CD4-positive, alpha-beta memory T cell (primary cell): ENCODE results near the gene TUT1. TPM values are rescaled to one million over a fixed set of nuclear protein-coding genes. Genes with fewer than 3 reads are reported as not detected.
"Not testable (repeated sequence)": the region's sequence is repeated elsewhere in the genome, so short reads cannot be mapped to it uniquely, and the experiment has no call there.

Source experiments
- CTCF ChIA-PET: fragments of 350-600 bp; sonication (Branson Sonifier 250); formaldehyde crosslinking; loops from one replicate; lab custom pipeline; 2021; ENCODE audit warnings: inconsistent platforms; ENCODE audit not compliant: partially characterized antibody; lab: Charles Lee
- POLR2A ChIA-PET: fragments of 350-600 bp; sonication (Branson Sonifier 250); formaldehyde crosslinking; loops from one replicate; lab custom pipeline; 2021; ENCODE audit not compliant: partially characterized antibody; lab: Charles Lee
- DNase-seq, 5 donors: peaks; one replicate each; pipeline versions ENCODE4 v3.0.0 to v3.0.0-alpha.2; 2020 to 2022; ENCODE audit warnings: mixed read lengths in 1 of 5
- H3K27ac ChIP-seq: one replicate; pipeline ENCODE4 v1.7.0; 2013; ENCODE audit warnings: low read depth, low read length
- H3K27me3 ChIP-seq: 2 replicates; pipeline ENCODE4 v1.7.0; 2013; ENCODE audit warnings: mild to moderate bottlenecking, low read length, moderate library complexity; ENCODE audit not compliant: insufficient read depth
- H3K36me3 ChIP-seq: 2 replicates; pipeline ENCODE4 v1.7.0; 2013; ENCODE audit warnings: mild to moderate bottlenecking, low read length, moderate library complexity; ENCODE audit not compliant: insufficient read depth
- H3K4me1 ChIP-seq: 2 replicates; pipeline ENCODE4 v1.7.0; 2013; ENCODE audit warnings: mild to moderate bottlenecking, low read length, moderate library complexity; ENCODE audit not compliant: insufficient read depth
- H3K4me3 ChIP-seq, 2 donors: one replicate each; pipeline ENCODE4 v1.7.0; 2013; ENCODE audit warnings: low read length in 2 of 2, mild to moderate bottlenecking in 1 of 2
- H3K9me3 ChIP-seq, 2 donors: one replicate each; pipeline ENCODE4 v1.7.0; 2013; ENCODE audit warnings: low read length in 2 of 2, control low read depth in 1 of 2; ENCODE audit not compliant: control insufficient read depth in 1 of 2
- H3K27ac Mint-ChIP-seq, 7 donors: one replicate each; pipeline ENCODE4 v1.8.0; 2020 to 2021; ENCODE audit warnings: mixed read lengths in 7 of 7, mild to moderate bottlenecking in 6 of 7, inconsistent platforms in 3 of 7, moderate library complexity in 3 of 7
- H3K27me3 Mint-ChIP-seq, 2 donors: one replicate each; pipeline ENCODE4 v1.8.0; 2020 to 2021; ENCODE audit warnings: mixed read lengths in 2 of 2
- H3K36me3 Mint-ChIP-seq, 2 donors: one replicate each; pipeline ENCODE4 v1.8.0; 2020 to 2021; ENCODE audit warnings: mixed read lengths in 2 of 2, inconsistent platforms in 1 of 2, mild to moderate bottlenecking in 1 of 2
- H3K4me1 Mint-ChIP-seq, 4 donors: one replicate each; pipeline ENCODE4 v1.8.0; 2020 to 2021; ENCODE audit warnings: mixed read lengths in 4 of 4, mild to moderate bottlenecking in 1 of 4
- H3K4me3 Mint-ChIP-seq, 8 donors: one replicate each; pipeline ENCODE4 v1.8.0; 2020 to 2021; ENCODE audit warnings: mixed read lengths in 8 of 8, mild to moderate bottlenecking in 7 of 8, moderate library complexity in 6 of 8, inconsistent platforms in 3 of 8
- H3K9me3 Mint-ChIP-seq, 8 donors: one replicate each; pipeline ENCODE4 v1.8.0; 2020 to 2021; ENCODE audit warnings: mixed read lengths in 8 of 8, mild to moderate bottlenecking in 5 of 8, inconsistent platforms in 3 of 8, moderate library complexity in 1 of 8
- intact Hi-C: fragments of 100-400 bp; cut with micrococcal nuclease; formaldehyde crosslinking; loops from one replicate; pipeline ENCODE4 v1.15.1; 2023
- polyA plus RNA-seq, 2 donors: library from polyadenylated mRNA; unstranded; fragments of 300-500 nt; fragmentation: Illumina TruSeq; gene quantifications; one replicate each; pipeline ENCODE4 v1.2.3, GENCODE V29; 2021
- total RNA-seq, 2 experiments: library from RNA; stranded (reverse); gene quantifications; one replicate each; pipeline ENCODE4 v1.2.3, GENCODE V29; 2021

TUT1 gene
- total and polyA plus RNA-seq, 4 experiments from 2014 or later, result 14.6 to 38.1 (median 28.7) TPM

DNA sequence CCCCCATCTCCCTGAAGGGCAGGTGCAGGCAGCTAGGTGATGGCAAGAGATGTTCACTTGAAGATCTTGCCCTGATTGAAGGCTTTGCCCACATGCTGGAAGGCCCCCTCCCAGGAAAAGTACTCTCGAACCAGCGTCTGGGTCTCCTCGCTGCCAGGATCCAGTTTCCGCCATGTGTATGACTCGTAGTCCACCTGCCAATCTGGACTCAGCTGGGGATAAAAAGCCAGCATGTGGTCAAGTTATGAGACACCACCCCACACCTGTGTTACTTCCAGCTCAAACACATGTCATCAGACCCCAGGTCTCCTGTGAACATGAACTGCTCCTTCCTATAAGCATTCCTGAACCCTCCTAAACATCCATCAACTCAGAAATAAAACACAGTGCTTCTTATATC lies 31.7 kb downstream of the TUT1 start:
- not testable (repeated sequence) for H3K36me3 ChIP-seq, H3K9me3 Mint-ChIP-seq, H3K9me3 ChIP-seq, H3K27me3 ChIP-seq, H3K4me3 ChIP-seq, H3K27me3 Mint-ChIP-seq, DNase-seq
- H3K4me1 ChIP-seq, result peaks cover 65% of the 10 kb centered on the region
- peak overlapping the region; percentile 95 for H3K27ac ChIP-seq
- peaks cover 46 to 70% (median 59%) of the 10 kb centered on the region in 4 donors for H3K4me1 Mint-ChIP-seq
- CTCF ChIA-PET, result interaction anchor here (0.8 to 14.9 kb wide), 24 partner anchors 9 to 177 kb away, joined by 3 to 450 read pairs (median 6); partner anchors contain the start of genes AHNAK, B3GAT3, EEF1G and SCGB1A1
- peak overlapping the region in 6 of 8 donors; percentile 28 to 77 (median 54) for H3K4me3 Mint-ChIP-seq
- intact Hi-C loops, result loop anchor here (1.0 to 10.0 kb wide), 4 partner anchors 62 to 295 kb away; no protein-coding TSS in a partner anchor
- peak overlapping the region; percentile 94 to 100 (median 98) for H3K27ac Mint-ChIP-seq
- POLR2A ChIA-PET, result interaction anchor here (0.6 to 12.5 kb wide), 12 partner anchors 9 to 1160 kb away, joined by 3 to 751 read pairs (median 6); partner anchors contain the start of genes AHNAK, C11orf98, CSKMT and EEF1G
- H3K36me3 Mint-ChIP-seq, result peaks cover 25 to 43% of the 10 kb centered on the region in 2 donors

DNA sequence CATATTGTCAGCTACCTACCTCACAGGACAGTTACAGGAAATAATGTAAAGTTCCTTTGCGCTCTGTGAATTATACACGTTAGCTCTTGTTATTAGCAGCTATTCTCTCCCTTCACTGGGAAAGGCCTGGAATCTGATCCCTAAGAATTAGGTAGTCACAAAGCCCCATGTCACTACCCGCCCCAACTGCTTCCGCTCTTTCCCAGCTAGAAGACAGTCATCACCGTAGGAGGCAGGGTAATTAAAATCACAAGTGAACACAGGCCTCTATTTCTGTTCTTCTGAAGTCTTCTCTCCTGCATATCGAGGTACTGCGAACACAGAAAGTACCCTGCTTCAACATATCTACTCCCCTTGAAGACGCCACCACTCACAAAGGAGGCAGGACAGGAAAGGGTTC lies 32.1 kb downstream of the TUT1 start:
- POLR2A ChIA-PET, result interaction anchor here (0.6 to 12.5 kb wide), 11 partner anchors 8 to 1160 kb away, joined by 3 to 751 read pairs (median 7); partner anchors contain the start of genes AHNAK, C11orf98, CSKMT and TUT1
- peak overlapping the region; percentile 95 for H3K27ac ChIP-seq

DNA sequence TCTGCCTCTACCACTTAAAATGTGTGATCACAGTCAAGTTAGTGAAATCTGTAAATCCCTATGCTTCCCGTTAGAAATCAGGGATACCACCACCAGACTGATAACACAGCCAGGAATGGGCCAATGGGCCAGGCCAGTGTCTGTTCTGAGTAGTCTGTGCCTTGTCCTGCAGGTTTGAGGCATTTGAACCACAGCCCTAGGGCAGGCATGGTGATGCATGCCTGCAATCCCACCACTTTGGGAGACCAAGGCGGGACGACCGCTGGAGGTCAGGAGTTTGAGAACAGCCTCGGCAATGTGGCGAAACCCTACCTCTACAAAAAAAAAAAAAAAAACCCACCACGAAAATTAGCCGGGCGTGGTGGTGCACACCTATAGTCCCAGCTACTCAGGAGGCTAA lies 32.7 kb downstream of the TUT1 start:
- Mint-ChIP-seq H3K4me3 (peak overlapping the region in 7 of 8 donors; percentile 43 to 91 (median 89)), H3K27me3 (no peaks in the 10 kb centered on the region), H3K4me1 (peaks cover 55 to 80% (median 68%) of the 10 kb centered on the region in 4 donors), H3K9me3 (no peaks in the 10 kb centered on the region), H3K36me3 (peaks cover 25 to 39% of the 10 kb centered on the region in 2 donors), H3K27ac (peak overlapping the region; percentile 98 to 100 (median 100))
- peak overlapping the region in 1 of 2 donors; percentile 17 for H3K4me3 ChIP-seq
- peak in 1 of 5 donors; percentile 31 for DNase-seq
- H3K9me3 ChIP-seq, result no peaks in the 10 kb centered on the region
- H3K27ac ChIP-seq, result peak overlapping the region; percentile 95
- CTCF ChIA-PET, result interaction anchor here (1.1 to 14.9 kb wide), 11 partner anchors 8 to 165 kb away, joined by 3 to 450 read pairs (median 24); partner anchors contain the start of gene SCGB1A1
- H3K36me3 ChIP-seq, result peaks cover 7% of the 10 kb centered on the region
- peaks cover 74% of the 10 kb centered on the region for H3K4me1 ChIP-seq
- no peaks in the 10 kb centered on the region for H3K27me3 ChIP-seq
- POLR2A ChIA-PET, result interaction anchor here (0.8 to 12.5 kb wide), 11 partner anchors 8 to 284 kb away, joined by 3 to 751 read pairs (median 10); partner anchors contain the start of genes AHNAK, BSCL2, C11orf98 and CSKMT
- intact Hi-C loops, result loop anchor here (10.0 kb wide), 1 partner anchor 296 kb away; no protein-coding TSS in a partner anchor

More for the DNA sequence above, 32.1 kb downstream of the TUT1 start:
- Mint-ChIP-seq H3K27me3 (no peaks in the 10 kb centered on the region), H3K4me1 (peaks cover 50 to 75% (median 63%) of the 10 kb centered on the region in 4 donors), H3K27ac (peak overlapping the region; percentile 94 to 100 (median 98)), H3K36me3 (peaks cover 25 to 42% of the 10 kb centered on the region in 2 donors), H3K4me3 (peak overlapping the region in 7 of 8 donors; percentile 40 to 77 (median 71)), H3K9me3 (no peaks in the 10 kb centered on the region)
- H3K27me3 ChIP-seq, result no peaks in the 10 kb centered on the region
- DNase-seq, result no peak
- CTCF ChIA-PET, result interaction anchor here (1.1 to 14.9 kb wide), 17 partner anchors 8 to 166 kb away, joined by 3 to 450 read pairs (median 7); partner anchors contain the start of genes AHNAK, B3GAT3, EEF1G and SCGB1A1
- H3K9me3 ChIP-seq, result no peaks in the 10 kb centered on the region
- intact Hi-C loops, result loop anchor here (10.0 kb wide), 1 partner anchor 296 kb away; no protein-coding TSS in a partner anchor
- H3K36me3 ChIP-seq, result peaks cover 7% of the 10 kb centered on the region
- no peak overlapping the region for H3K4me3 ChIP-seq
- peaks cover 69% of the 10 kb centered on the region for H3K4me1 ChIP-seq

DNA sequence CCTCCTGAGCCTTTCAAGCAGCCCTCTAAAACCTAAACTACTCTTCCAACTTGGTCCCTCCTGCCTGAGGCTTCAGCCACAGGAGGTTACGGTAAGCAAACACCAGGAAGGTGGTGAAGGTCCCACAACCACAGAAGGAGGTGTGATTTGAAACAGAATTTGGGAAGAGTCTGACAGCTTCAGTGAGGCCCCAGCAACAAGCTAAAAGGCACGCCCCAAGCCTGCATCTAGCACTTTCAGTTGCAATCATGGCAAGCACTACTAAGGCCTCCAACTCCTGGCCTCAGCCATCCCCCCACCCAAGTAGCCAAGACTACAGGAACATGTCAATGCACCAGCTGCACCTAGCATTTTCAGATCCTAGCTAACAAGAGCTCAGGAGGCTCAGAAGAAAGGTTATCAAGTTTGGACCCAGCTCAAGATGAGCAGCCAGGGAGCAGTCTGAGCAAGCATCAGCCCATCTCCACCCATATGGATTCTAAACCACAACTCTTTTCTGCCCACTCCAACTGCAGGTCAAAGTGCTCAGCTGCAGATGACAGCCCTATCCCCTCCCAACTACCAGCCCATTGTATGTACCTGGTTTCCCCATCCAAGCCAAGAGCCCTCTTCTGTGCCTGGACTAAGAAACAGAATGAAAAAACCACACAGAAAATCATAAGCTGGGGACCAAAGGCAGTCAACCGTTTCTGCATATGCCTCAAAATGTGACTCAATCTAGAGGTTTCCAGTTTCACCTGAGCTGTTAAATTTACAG lies 34.3 kb downstream of the TUT1 start:
- peaks cover 91% of the 10 kb centered on the region for H3K4me1 ChIP-seq
- peak overlapping the region; percentile 7 to 75 for H3K4me3 ChIP-seq
- peaks cover 7% of the 10 kb centered on the region for H3K36me3 ChIP-seq
- no peaks in the 10 kb centered on the region for H3K27me3 ChIP-seq
- peak in 4 of 5 donors; percentile 73 to 85 (median 78) for DNase-seq
- H3K27ac ChIP-seq, result peak overlapping the region; percentile 95
- intact Hi-C loops, result loop anchor here (1.0 to 10.0 kb wide), 3 partner anchors 11 to 298 kb away; partner anchors contain the start of genes AHNAK and EEF1G
- peak overlapping the region; percentile 82 to 91 (median 90) for H3K4me3 Mint-ChIP-seq
- no peaks in the 10 kb centered on the region for H3K9me3 ChIP-seq
- ChIA-PET POLR2A (interaction anchor here (0.6 to 12.5 kb wide), 27 partner anchors 15 to 1760 kb away, joined by 3 to 751 read pairs (median 5); partner anchors contain the start of genes AHNAK, B3GAT3, BSCL2 and C11orf98), CTCF (interaction anchor here (0.6 to 14.9 kb wide), 25 partner anchors 9 to 1536 kb away, joined by 3 to 450 read pairs (median 3); partner anchors contain the start of genes AHNAK, EEF1G, SCGB1A1 and SLC3A2)
- no peaks in the 10 kb centered on the region for H3K27me3 Mint-ChIP-seq
- peaks cover 68 to 94% (median 81%) of the 10 kb centered on the region in 4 donors for H3K4me1 Mint-ChIP-seq
- peaks cover 24 to 28% of the 10 kb centered on the region in 2 donors for H3K36me3 Mint-ChIP-seq
- no peaks in the 10 kb centered on the region for H3K9me3 Mint-ChIP-seq
- H3K27ac Mint-ChIP-seq, result peak overlapping the region; percentile 98 to 100 (median 100)

DNA sequence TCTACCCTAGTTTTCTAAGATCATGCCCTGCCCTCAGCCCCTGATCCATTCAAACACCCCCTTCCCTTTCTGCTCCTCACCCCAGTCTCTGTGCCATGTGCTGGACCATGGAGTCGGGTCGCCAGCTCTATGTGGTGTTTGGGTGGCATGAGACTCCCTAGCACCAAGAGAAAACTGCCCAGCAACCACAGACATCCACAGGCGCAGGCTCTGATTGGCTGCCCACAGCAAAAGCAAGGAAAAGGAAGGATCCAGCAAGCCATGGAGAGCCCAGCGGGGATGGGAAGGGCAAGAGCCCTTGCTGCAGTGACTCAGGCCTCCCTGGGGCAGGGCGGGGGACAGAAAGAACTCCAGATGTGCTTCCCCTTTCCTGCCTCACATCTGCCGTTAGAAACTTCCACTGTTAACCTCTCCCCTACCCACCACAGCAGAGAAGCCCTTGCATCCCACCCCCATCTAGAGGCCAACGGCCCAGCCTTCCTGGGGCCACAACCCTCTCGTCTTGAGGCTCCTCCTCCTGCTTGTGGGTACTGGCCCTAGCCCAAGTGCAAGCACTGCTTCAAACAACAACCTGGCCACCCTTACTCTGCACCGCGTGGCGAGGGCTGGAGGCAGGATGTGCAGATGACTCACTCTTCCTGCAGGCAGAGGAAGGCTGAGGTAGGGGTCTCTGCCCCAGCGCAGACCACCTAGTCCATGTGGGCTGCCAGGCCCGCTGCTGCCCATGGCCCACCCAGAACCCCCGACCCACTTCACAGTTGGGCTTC lies 35.0 kb downstream of the TUT1 start:
- Histone ChIP-seq H3K27ac (peak overlapping the region; percentile 95), H3K36me3 (peaks cover 7% of the 10 kb centered on the region), H3K9me3 (no peaks in the 10 kb centered on the region), H3K27me3 (no peaks in the 10 kb centered on the region), H3K4me1 (peaks cover 98% of the 10 kb centered on the region), H3K4me3 (peak overlapping the region; percentile 37 to 75)
- peak overlapping the region; percentile 82 to 91 (median 90) for H3K4me3 Mint-ChIP-seq
- CTCF ChIA-PET, result interaction anchor here (0.6 to 14.9 kb wide), 17 partner anchors 9 to 1536 kb away, joined by 3 to 450 read pairs (median 5); partner anchors contain the start of genes AHNAK, EEF1G, SCGB1A1 and SLC3A2
- H3K27ac Mint-ChIP-seq, result peak overlapping the region; percentile 98 to 100 (median 100)
- peaks cover 0 to 4% (median 0%) of the 10 kb centered on the region in 8 donors for H3K9me3 Mint-ChIP-seq
- peak; percentile 85 to 97 (median 87) for DNase-seq
- peaks cover 18 to 28% of the 10 kb centered on the region in 2 donors for H3K36me3 Mint-ChIP-seq
- intact Hi-C loops, result loop anchor here (1.0 to 10.0 kb wide), 3 partner anchors 10 to 299 kb away; partner anchors contain the start of genes AHNAK and EEF1G
- H3K4me1 Mint-ChIP-seq, result peaks cover 73 to 97% (median 85%) of the 10 kb centered on the region in 4 donors
- POLR2A ChIA-PET, result interaction anchor here (0.5 to 12.5 kb wide), 26 partner anchors 11 to 1659 kb away, joined by 3 to 751 read pairs (median 7); partner anchors contain the start of genes AHNAK, B3GAT3, BSCL2 and C11orf98
- peaks cover 0 to 2% of the 10 kb centered on the region in 2 donors for H3K27me3 Mint-ChIP-seq
